ENCODE data around the gene CD207. TPM values are rescaled to one million over a fixed set of nuclear protein-coding genes. Genes with fewer than 3 reads are reported as not detected.

Gene CD207
- total RNA-seq, 4 donors from 2014 or later: 0.26 to 2.9 (median 2.5) TPM; not detected in 1

DNA sequence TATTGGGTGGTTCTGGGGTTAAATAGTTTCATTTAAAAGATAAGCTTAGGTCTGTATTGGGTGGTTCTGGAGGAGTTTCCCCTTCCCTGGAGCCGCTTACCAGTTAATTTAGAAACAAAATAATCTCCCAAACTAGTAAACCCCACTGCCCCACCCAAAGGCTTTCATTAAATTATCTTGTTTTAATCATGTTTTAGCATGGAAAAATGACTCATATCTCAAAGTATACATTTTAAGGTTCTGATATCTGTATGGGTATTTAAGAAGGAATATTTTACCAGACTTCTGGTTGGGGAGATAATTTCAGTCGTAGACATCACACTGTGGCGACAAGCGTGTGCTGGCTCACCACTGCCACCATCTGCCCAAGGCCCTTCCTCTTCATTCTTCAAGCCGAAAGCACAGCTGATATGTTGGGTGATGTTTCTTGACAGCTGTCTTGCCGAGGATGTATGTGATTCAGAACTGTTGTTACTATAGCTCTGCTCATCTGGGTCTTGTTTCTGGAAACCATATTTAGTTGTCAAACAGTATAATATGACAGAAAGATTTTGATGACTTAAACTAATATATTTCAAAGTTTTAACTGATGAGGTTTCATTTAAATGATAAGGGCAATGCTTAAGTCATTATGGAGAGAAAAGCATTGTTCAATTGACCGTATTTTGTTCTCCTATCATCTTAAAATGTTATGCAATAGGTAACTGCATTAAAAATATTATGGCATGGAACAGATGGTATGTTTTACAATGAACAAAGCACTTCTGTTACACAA, 50.3 kb downstream of the CD207 start:
- no peak for DNase-seq
- H3K36me3 ChIP-seq: no peaks in the 10 kb centered on the region
- TF ChIP-seq POLR2A (IDR thresholded peaks at IDR 0.05): no peak
- TF ChIP-seq, protein P1, sequence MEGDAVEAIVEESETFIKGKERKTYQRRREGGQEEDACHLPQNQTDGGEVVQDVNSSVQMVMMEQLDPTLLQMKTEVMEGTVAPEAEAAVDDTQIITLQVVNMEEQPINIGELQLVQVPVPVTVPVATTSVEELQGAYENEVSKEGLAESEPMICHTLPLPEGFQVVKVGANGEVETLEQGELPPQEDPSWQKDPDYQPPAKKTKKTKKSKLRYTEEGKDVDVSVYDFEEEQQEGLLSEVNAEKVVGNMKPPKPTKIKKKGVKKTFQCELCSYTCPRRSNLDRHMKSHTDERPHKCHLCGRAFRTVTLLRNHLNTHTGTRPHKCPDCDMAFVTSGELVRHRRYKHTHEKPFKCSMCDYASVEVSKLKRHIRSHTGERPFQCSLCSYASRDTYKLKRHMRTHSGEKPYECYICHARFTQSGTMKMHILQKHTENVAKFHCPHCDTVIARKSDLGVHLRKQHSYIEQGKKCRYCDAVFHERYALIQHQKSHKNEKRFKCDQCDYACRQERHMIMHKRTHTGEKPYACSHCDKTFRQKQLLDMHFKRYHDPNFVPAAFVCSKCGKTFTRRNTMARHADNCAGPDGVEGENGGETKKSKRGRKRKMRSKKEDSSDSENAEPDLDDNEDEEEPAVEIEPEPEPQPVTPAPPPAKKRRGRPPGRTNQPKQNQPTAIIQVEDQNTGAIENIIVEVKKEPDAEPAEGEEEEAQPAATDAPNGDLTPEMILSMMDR (IDR thresholded peaks at IDR 0.05): no peak
- intact Hi-C loops (cut with DNase I; ENCODE audit: low total_unique reads): no loop called here
- H3K27me3 ChIP-seq: no peaks in the 10 kb centered on the region
- peaks cover 0 to 4% of the 10 kb centered on the region in 2 donors for H3K4me1 ChIP-seq
- no peaks in the 10 kb centered on the region for H3K9me3 ChIP-seq
- H3K4me3 ChIP-seq: no peak overlapping the region
- H3K27ac ChIP-seq: no peak overlapping the region

DNA sequence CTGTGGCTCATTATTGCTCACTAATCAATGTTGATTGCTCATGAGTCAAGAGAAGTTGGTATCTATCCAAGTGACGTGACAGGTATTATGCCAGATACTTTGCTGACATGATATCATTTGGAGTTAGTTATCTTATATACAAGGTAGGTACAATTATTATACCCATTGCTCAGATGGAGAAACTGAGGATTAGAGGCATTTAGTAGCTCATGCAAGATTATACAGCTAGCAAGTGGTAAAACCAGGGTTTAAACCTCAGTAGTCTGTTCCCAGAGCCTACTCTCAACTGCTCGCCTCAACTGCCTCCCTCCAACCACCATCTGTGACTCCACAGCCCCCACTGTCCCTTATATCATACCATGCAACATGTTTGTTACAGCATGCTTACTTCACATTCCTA, 51.3 kb downstream of the CD207 start:
- Histone ChIP-seq H3K4me1 (no peaks in the 10 kb centered on the region), H3K27me3 (no peaks in the 10 kb centered on the region), H3K36me3 (no peaks in the 10 kb centered on the region), H3K27ac (no peak overlapping the region), H3K9me3 (no peaks in the 10 kb centered on the region), H3K4me3 (no peak overlapping the region)
- intact Hi-C loops (cut with DNase I; ENCODE audit: low total_unique reads): no loop called here
- TF ChIP-seq POLR2A (IDR thresholded peaks at IDR 0.05): no peak
- TF ChIP-seq, protein P1 (IDR thresholded peaks at IDR 0.05): no peak
- no peak for DNase-seq

Small RNA genes lying within 50 kb of the gene (small RNA-seq; reads per million reads assigned to genes)
- gene HMGN2P21: not detected

Other genes starting within 250 kb of the CD207 start
- 1 to 10 TPM in 2 of 4 donors, under 1 TPM in 2; 0.51 to 5.2 (median 2.6) TPM for gene ADD2, start 67.6 kb downstream of the CD207 start, total RNA-seq
- not detected for gene FIGLA, start 45.2 kb downstream of the CD207 start, total RNA-seq
- 1 to 10 TPM in 3 of 4 donors, not detected in 1; 2.4 to 5.0 (median 2.6) TPM for gene CLEC4F, start 15.2 kb downstream of the CD207 start, total RNA-seq
- 1 to 10 TPM in 3 of 4 donors, under 1 TPM in 1; 0.35 to 6.8 (median 2.4) TPM for gene VAX2, start 64.8 kb upstream of the CD207 start, total RNA-seq
- gene ATP6V1B1, start 100.1 kb upstream of the CD207 start, total RNA-seq: 1 to 10 TPM in 2 of 4 donors, not detected in 2; 3.4 to 3.7 TPM
- 1 to 10 TPM in 2 of 4 donors, not detected in 2; 1.8 to 3.7 TPM for gene ANKRD53, start 142.8 kb upstream of the CD207 start, total RNA-seq
- gene TEX261, start 159.1 kb upstream of the CD207 start, total RNA-seq: 10 to 100 TPM; 10.2 to 81.8 (median 53.7) TPM
- 10 to 100 TPM; 17.2 to 69.0 (median 55.1) TPM for gene NAGK, start 232.8 kb upstream of the CD207 start, total RNA-seq